CD14-positive monocyte (primary cell): ENCODE data around the gene RPL7A. TPM values are rescaled to one million over a fixed set of nuclear protein-coding genes. Genes with fewer than 3 reads are reported as not detected.
A peak's percentile ranks its signal among the peaks of the same experiment; 100 is the strongest.

Experiments used
- DNase-seq, 3 donors: peaks; one replicate each; pipeline ENCODE4 v3.0.0-alpha.2; 2011 to 2022
- H2AFZ ChIP-seq: 2 replicates; pipeline ENCODE4 v1.6.0; 2012; ENCODE audit warnings: mild to moderate bottlenecking, low read depth, low read length, inconsistent platforms; ENCODE audit not compliant: insufficient read depth, poor library complexity, severe bottlenecking
- H3K27ac ChIP-seq, 2 donors: 1 replicate in 1 of 2; 2 replicates in 1 of 2; pipeline ENCODE4 v1.5.1; 2012 to 2013; ENCODE audit warnings: low read length in 2 of 2, control low read depth in 1 of 2, inconsistent platforms in 1 of 2, low read depth in 1 of 2, mild to moderate bottlenecking in 1 of 2
- H3K27me3 ChIP-seq, 2 donors: one replicate each; pipeline versions ENCODE4 v1.6.0 to v1.6.1; 2011 to 2013; ENCODE audit warnings: low read length in 2 of 2; ENCODE audit not compliant: control insufficient read depth in 2 of 2, insufficient read depth in 2 of 2
- H3K36me3 ChIP-seq, 2 donors: replicated peaks in 1 of 2; 1 replicate in 1 of 2; 2 replicates in 1 of 2; pipeline versions ENCODE4 v1.5.1 to v1.6.1; 2012 to 2013; ENCODE audit warnings: low read length in 2 of 2, control low read depth in 1 of 2, inconsistent platforms in 1 of 2, mild to moderate bottlenecking in 1 of 2; ENCODE audit not compliant: insufficient read depth in 2 of 2, control insufficient read depth in 1 of 2
- H3K4me1 ChIP-seq, 2 donors: 1 replicate in 1 of 2; 2 replicates in 1 of 2; pipeline versions ENCODE4 v1.5.1 to v1.6.1; 2012 to 2013; ENCODE audit warnings: low read length in 2 of 2, control low read depth in 1 of 2, inconsistent platforms in 1 of 2, mild to moderate bottlenecking in 1 of 2, moderate library complexity in 1 of 2; ENCODE audit not compliant: insufficient read depth in 2 of 2, control insufficient read depth in 1 of 2
- H3K4me2 ChIP-seq: replicated peaks from 2 replicates; pipeline ENCODE3; 2012; ENCODE audit warnings: low read length, moderate library complexity, mild to moderate bottlenecking; ENCODE audit not compliant: poor library complexity, severe bottlenecking; ENCODE audit errors: extremely low read depth
- H3K4me3 ChIP-seq, 3 experiments: fragments of 200-600 bp in 1 of 3; sonication (generic) in 1 of 3; replicated peaks in 1 of 3; 1 replicate in 2 of 3; 2 replicates in 1 of 3; pipeline ENCODE4 v1.5.1; 2011 to 2013; ENCODE audit warnings: low read length in 3 of 3, mild to moderate bottlenecking in 3 of 3, control low read depth in 2 of 3, low read depth in 2 of 3, inconsistent platforms in 1 of 3, moderate library complexity in 1 of 3
- H3K79me2 ChIP-seq: 2 replicates; pipeline ENCODE4 v1.6.0; 2012; ENCODE audit warnings: mild to moderate bottlenecking, control low read depth, inconsistent platforms, low read length, moderate library complexity; ENCODE audit not compliant: insufficient read depth
- H3K9ac ChIP-seq: 2 replicates; pipeline ENCODE4 v1.6.0; 2017; ENCODE audit warnings: low read length, mild to moderate bottlenecking; ENCODE audit not compliant: insufficient read depth, poor library complexity, severe bottlenecking
- H3K9me3 ChIP-seq, 2 donors: replicated peaks in 1 of 2; 1 replicate in 1 of 2; 2 replicates in 1 of 2; pipeline versions ENCODE4 v1.5.1 to v1.6.1; 2012 to 2013; ENCODE audit warnings: low read length in 2 of 2, control low read depth in 1 of 2; ENCODE audit not compliant: control insufficient read depth in 1 of 2, insufficient read depth in 1 of 2
- H4K20me1 ChIP-seq: 2 replicates; pipeline ENCODE4 v1.6.0; 2012; ENCODE audit warnings: mild to moderate bottlenecking, low read length, control low read depth, moderate library complexity; ENCODE audit not compliant: insufficient read depth
- H3K27ac Mint-ChIP-seq, 7 donors: one replicate each; pipeline ENCODE4 v1.8.0; 2020; ENCODE audit warnings: mild to moderate bottlenecking in 7 of 7, mixed read lengths in 7 of 7, moderate library complexity in 6 of 7, inconsistent platforms in 2 of 7
- H3K27me3 Mint-ChIP-seq, 3 donors: one replicate each; pipeline ENCODE4 v1.8.0; 2021 to 2022; ENCODE audit warnings: low read depth in 3 of 3, mild to moderate bottlenecking in 3 of 3, mixed read lengths in 3 of 3, moderate library complexity in 3 of 3, inconsistent platforms in 1 of 3
- H3K36me3 Mint-ChIP-seq, 2 donors: one replicate each; pipeline ENCODE4 v1.8.0; 2020; ENCODE audit warnings: mixed read lengths in 2 of 2, inconsistent platforms in 1 of 2, mild to moderate bottlenecking in 1 of 2
- H3K4me1 Mint-ChIP-seq: one replicate; pipeline ENCODE4 v1.8.0; 2020; ENCODE audit warnings: mild to moderate bottlenecking, mixed read lengths
- H3K4me3 Mint-ChIP-seq, 2 donors: one replicate each; pipeline ENCODE4 v1.8.0; 2020; ENCODE audit warnings: mild to moderate bottlenecking in 2 of 2, mixed read lengths in 2 of 2, moderate library complexity in 1 of 2
- H3K9me3 Mint-ChIP-seq, 7 donors: one replicate each; pipeline ENCODE4 v1.8.0; 2020 to 2022; ENCODE audit warnings: mixed read lengths in 7 of 7, mild to moderate bottlenecking in 6 of 7, moderate library complexity in 6 of 7, inconsistent platforms in 2 of 7
- WGBS: methylation state at CpG from one replicate; pipeline ENCODE4 v1.1.5; 2013; ENCODE audit warnings: missing lambda C conversion rate; ENCODE audit not compliant: insufficient coverage; 5-methylcytosine and 5-hydroxymethylcytosine counted together
- intact Hi-C, 2 donors: fragments of 100-400 bp; cut with micrococcal nuclease; formaldehyde crosslinking; loops; one replicate each; pipeline versions ENCODE4 v1.15.0 to v1.15.1; 2023
- polyA plus RNA-seq, 3 donors: library from polyadenylated mRNA; depleted of rRNA in 1 of 3; unstranded in 2 of 3; stranded (reverse) in 1 of 3; fragments of 300-500 nt in 2 of 3; fragments of >200 nt in 1 of 3; fragmentation: Illumina TruSeq in 2 of 3; gene quantifications; 1 replicate in 2 of 3; 2 replicates in 1 of 3; pipeline ENCODE4 v1.2.3, GENCODE V29; 2012 to 2021
- TF ChIP-seq, protein P1 (sequence below): fragments of 200-600 bp; IDR thresholded peaks from one replicate; pipeline ENCODE4 v1.8.0; 2022; ENCODE audit warnings: antibody characterized with exemption, mild to moderate bottlenecking

Gene RPL7A
- polyA plus RNA-seq, 3 donors, result 390 to 2,322 (median 437) TPM

DNA sequence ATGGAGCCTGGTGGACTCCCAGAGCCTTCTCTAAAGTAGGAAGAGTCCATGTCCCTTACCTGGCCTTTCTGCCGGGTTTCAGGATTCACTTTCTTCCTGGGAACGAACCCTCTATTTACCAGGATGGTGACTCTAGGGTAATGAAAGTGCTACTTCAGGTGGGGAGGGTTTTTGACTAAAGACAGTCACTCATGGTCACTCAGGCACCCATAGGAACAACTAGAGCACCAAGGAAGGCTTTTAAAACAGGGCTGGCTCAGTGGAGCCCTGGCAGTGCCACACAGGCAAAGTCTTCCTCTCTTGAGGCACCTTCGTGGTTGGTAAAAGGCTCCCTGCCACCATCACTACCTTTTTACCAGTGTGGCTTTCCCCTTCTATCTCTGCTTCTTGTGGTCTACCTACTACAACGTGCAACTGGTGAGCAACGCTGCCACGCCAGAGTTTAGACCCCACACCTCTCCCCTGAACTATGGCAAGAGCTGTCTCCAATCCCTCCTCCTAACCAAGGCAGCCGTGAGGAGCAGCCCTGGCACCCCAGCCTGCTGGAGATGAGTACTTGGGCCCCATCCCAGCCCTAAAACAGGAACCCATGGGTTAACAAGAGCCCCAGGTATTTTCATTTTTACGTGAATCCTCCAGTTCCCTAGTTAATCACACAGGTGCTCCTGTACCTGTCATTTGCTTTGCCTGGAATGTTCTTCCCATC lies 4.8 kb downstream of the RPL7A start:
- peaks cover 0 to 2% (median 0%) of the 10 kb centered on the region in 3 donors for H3K27me3 Mint-ChIP-seq
- no peak for DNase-seq
- H3K36me3 Mint-ChIP-seq, result peaks cover 49 to 59% of the 10 kb centered on the region in 2 donors
- no peaks in the 10 kb centered on the region for H3K27me3 ChIP-seq
- H3K79me2 ChIP-seq, result peaks cover 43% of the 10 kb centered on the region
- no peak overlapping the region for H3K9ac ChIP-seq
- no peaks in the 10 kb centered on the region for H3K9me3 ChIP-seq
- no peak overlapping the region for H3K4me3 Mint-ChIP-seq
- H3K27ac ChIP-seq, result no peak overlapping the region
- TF ChIP-seq, protein P1, sequence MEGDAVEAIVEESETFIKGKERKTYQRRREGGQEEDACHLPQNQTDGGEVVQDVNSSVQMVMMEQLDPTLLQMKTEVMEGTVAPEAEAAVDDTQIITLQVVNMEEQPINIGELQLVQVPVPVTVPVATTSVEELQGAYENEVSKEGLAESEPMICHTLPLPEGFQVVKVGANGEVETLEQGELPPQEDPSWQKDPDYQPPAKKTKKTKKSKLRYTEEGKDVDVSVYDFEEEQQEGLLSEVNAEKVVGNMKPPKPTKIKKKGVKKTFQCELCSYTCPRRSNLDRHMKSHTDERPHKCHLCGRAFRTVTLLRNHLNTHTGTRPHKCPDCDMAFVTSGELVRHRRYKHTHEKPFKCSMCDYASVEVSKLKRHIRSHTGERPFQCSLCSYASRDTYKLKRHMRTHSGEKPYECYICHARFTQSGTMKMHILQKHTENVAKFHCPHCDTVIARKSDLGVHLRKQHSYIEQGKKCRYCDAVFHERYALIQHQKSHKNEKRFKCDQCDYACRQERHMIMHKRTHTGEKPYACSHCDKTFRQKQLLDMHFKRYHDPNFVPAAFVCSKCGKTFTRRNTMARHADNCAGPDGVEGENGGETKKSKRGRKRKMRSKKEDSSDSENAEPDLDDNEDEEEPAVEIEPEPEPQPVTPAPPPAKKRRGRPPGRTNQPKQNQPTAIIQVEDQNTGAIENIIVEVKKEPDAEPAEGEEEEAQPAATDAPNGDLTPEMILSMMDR, result no peak
- intact Hi-C loops, result no loop called here
- no peak overlapping the region for H2AFZ ChIP-seq
- peaks cover 49 to 56% of the 10 kb centered on the region in 2 donors for H3K36me3 ChIP-seq
- H3K4me3 ChIP-seq, result no peak overlapping the region
- WGBS, result 85% methylated on average over 6 of the region's 8 CpGs
- H3K4me1 Mint-ChIP-seq, result peaks cover 43% of the 10 kb centered on the region
- H3K27ac Mint-ChIP-seq, result peak overlapping the region in 4 of 7 donors; percentile 6 to 62 (median 39)
- H3K4me2 ChIP-seq, result no peak overlapping the region
- H3K4me1 ChIP-seq, result peaks cover 38 to 47% of the 10 kb centered on the region in 2 donors
- peaks cover 0 to 4% (median 0%) of the 10 kb centered on the region in 7 donors for H3K9me3 Mint-ChIP-seq
- H4K20me1 ChIP-seq, result peaks cover 62% of the 10 kb centered on the region

DNA sequence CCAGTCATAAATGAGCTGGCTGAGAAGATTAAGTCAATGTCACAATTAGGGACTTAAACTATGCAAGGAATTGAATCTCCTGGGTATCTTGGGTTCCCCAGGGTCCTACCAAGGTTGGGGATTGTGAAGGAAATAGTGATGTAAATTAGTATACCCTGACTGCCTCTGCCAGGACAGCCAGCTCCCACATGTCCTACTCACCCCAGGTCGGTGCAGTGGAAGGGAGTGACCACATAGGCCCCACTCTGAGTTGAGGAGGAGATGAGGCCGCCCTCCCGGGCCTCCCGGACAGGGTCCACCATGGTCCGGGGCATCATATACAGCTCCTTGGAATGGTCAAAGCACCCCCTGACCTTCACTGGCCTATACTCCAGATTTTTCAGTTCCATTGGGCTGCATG lies 5.5 kb downstream of the RPL7A start:
- TF ChIP-seq, protein P1, result no peak

More for the DNA sequence above, 5.5 kb downstream of the RPL7A start:
- Histone ChIP-seq H3K4me1 (peaks cover 38 to 49% of the 10 kb centered on the region in 2 donors), H3K4me2 (no peak overlapping the region), H3K9me3 (no peaks in the 10 kb centered on the region), H3K79me2 (peaks cover 36% of the 10 kb centered on the region), H3K36me3 (peaks cover 49 to 56% of the 10 kb centered on the region in 2 donors), H3K27me3 (no peaks in the 10 kb centered on the region), H3K4me3 (no peak overlapping the region), H3K9ac (no peak overlapping the region), H4K20me1 (peaks cover 59% of the 10 kb centered on the region), H3K27ac (no peak overlapping the region), H2AFZ (no peak overlapping the region)
- DNase-seq, result no peak
- Mint-ChIP-seq H3K36me3 (peaks cover 55 to 60% of the 10 kb centered on the region in 2 donors), H3K4me1 (peaks cover 50% of the 10 kb centered on the region), H3K4me3 (no peak overlapping the region), H3K27ac (peak overlapping the region in 2 of 7 donors; percentile 29 to 77), H3K27me3 (peaks cover 0 to 2% (median 0%) of the 10 kb centered on the region in 3 donors), H3K9me3 (peaks cover 0 to 2% (median 0%) of the 10 kb centered on the region in 7 donors)
- WGBS, result no CpG with 5 or more reads among the region's 5 CpGs
- intact Hi-C loops, result no loop called here
